Upper lobe of left lung (tissue), 4 donors: ENCODE data around the gene PLEK.

Experiments used
- POLR2AphosphoS5 ChIP-seq, 2 donors: sonication (generic); formaldehyde crosslinking; IDR thresholded peaks; one replicate each; pipeline ENCODE4 v1.5.1; 2017; ENCODE audit warnings: antibody characterized with exemption in 2 of 2
- TF ChIP-seq, protein P1 (sequence below), 6 experiments: fragments of 450-650 bp in 4 of 6; fragments of 200-600 bp in 2 of 6; sonication (generic) in 2 of 6; IDR thresholded peaks; one replicate each; pipeline ENCODE4 v1.5.1; 2016 to 2019; ENCODE audit warnings: antibody characterized with exemption in 6 of 6

DNA sequence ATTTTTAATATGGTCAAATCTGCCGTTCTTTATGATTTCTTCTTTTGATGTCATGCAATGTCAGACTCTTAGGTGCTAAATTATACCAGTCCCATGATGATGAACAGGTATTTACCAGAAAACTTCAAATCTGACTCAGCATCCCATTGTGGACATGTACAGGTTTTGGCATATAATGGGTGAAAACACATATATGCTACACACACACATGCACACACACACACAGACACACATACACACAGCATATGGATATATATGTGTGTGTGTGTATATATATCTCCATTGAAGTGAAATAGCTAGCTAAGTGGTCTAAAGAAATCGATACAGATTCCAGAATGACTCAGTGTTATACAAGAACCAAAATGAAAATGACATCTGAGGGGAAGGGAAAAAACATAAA, 7.4 kb downstream of the PLEK start:
- TF ChIP-seq, protein P1, sequence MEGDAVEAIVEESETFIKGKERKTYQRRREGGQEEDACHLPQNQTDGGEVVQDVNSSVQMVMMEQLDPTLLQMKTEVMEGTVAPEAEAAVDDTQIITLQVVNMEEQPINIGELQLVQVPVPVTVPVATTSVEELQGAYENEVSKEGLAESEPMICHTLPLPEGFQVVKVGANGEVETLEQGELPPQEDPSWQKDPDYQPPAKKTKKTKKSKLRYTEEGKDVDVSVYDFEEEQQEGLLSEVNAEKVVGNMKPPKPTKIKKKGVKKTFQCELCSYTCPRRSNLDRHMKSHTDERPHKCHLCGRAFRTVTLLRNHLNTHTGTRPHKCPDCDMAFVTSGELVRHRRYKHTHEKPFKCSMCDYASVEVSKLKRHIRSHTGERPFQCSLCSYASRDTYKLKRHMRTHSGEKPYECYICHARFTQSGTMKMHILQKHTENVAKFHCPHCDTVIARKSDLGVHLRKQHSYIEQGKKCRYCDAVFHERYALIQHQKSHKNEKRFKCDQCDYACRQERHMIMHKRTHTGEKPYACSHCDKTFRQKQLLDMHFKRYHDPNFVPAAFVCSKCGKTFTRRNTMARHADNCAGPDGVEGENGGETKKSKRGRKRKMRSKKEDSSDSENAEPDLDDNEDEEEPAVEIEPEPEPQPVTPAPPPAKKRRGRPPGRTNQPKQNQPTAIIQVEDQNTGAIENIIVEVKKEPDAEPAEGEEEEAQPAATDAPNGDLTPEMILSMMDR (IDR thresholded peaks at IDR 0.05): no peak
- no peak for TF ChIP-seq POLR2AphosphoS5 (IDR thresholded peaks at IDR 0.05)
